GM12892 (cell line): ENCODE results near the gene FIBIN.

Experiments used
- POLR2A ChIP-seq: IDR thresholded peaks from 2 replicates; pipeline ENCODE4 v1.6.1; 2011; ENCODE audit warnings: low read depth, low read length, control low read depth
- POLR2AphosphoS5 ChIP-seq: IDR thresholded peaks from 2 replicates; pipeline ENCODE4 v1.6.1; 2011; ENCODE audit warnings: low read depth, low read length, control low read depth

- TF ChIP-seq POLR2A (no peak), POLR2AphosphoS5 (no peak)
Observed at GRCh38 chr11:26948881-26949280, 45.0 kb upstream of the FIBIN start.
